NCI-H2171 treated with DMSO at 0.1 percent for 48 hours (cell line): ENCODE data around the gene CACNG7.
A peak's percentile ranks its signal among the peaks of the same experiment; 100 is the strongest.

Experiments used
- DNase-seq: peaks from one replicate; lab custom pipeline; 2025; lab: John Stamatoyannopoulos, UW

Gene CACNG7

DNA sequence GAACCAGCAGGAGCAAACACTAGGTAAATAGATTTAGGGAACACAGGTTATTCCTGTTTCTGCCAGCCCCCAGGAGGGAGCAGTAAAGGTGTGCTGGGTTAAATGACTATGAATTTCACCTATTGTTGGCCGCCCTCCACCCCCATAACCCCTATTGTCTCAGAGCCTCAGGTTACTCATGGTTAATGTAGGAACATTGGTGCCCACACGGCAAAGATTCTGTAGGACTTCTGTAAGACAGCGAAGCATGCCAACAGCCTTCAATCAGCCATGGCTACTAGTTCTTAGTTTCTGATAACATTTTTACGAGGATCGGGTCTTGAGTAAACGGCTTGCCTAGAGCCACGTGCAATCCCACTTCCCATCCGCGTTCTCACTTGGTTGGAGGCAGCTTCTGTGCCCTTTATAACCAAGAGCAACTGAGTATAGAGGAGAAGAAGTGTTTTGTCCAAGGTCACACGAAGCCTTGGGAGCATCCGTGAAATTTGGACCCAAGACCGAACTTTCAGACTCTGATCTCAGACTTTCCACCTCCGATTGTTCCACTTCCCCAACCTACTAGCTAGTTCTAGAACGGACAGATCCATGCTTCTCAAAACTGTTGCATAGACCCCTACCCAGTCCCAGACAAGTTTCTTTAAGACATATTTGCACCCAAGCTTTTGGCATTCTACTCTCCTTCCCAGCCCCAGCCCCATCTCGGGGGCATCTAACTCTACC lies 48.5 kb downstream of the CACNG7 start:
- DNase-seq, result no peak

DNA sequence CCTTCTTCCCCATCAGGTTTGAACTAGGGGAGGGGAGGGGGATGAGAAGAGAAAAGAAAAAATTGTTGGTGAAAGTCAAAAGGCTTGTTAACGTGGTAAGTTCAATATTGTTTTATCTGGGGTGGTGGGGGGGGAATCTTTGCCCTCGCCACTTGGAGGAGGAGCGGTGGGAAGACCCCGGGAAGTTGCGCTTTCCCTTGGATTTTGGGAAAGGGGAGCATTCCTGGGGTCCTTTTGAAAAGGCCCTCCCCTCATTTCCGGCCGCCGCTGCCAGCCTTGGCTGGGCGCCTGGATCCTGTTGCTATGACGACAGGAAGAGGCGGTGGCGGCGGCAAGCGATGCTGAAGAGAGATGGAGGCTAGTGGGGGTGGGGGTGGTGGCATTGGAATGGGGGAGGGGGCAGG lies 49.1 kb downstream of the CACNG7 start:
- DNase-seq, result no peak

DNA sequence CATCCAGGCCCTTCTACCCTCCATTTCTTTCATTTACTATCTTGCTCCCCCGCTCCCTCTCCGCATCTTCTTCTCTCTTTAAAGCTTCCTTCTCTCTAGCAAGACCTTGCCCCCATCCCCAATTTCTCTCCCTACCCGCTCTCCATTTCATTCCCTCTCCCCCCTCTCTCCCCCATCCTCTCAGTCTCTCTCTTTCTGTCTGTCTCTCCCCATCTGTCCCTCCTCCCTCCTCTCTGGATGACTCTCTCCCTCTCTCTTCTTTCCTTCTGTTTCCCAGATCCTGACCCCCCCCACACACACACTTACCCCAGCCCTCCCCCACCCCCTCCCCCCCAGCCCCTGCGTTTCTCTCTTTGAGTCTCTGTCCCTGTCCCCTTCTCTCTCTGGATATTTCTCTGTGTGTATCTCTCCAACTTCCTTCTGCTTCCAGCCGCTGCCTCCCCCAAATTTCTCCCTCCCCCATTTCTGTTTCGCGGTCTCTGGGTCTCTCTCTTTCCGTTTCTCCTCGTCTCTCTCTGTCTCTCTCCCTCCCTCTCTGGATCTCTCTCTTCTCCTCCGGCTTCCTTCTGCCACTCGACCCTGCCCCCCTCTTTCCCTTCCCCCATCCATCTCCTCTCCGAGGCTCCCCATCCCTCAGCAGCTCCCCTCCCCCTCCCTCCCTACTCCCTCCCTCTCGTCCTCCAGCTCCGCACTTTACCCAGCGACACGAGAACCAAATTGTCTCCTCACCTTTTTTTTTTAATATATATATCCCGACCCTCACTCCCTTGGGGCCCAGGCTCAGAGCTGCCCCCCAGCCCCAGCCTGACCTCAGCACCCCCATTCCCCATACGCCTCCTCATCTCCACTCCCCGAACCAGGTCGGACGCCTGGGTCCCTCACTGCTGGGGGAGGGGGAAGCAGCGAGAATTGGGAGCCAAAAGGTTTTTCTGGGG lies 50.0 kb downstream of the CACNG7 start:
- no peak for DNase-seq

GRCh38 chr19:53960187-53960586 lies 51.1 kb downstream of the CACNG7 start:
- DNase-seq, result no peak

GRCh38 chr19:53960886-53961285 lies 51.8 kb downstream of the CACNG7 start:
- DNase-seq, result no peak

- no peak for DNase-seq
Measured at GRCh38 chr19:53961523-53962356, 52.7 kb downstream of the CACNG7 start.

- DNase-seq, result no peak
Measured at GRCh38 chr19:53962887-53963431, 53.9 kb downstream of the CACNG7 start, which contains the start of gene CACNG8. CACNG8 (plus strand) TSS chr19:53962937.

- no peak for DNase-seq
Measured at GRCh38 chr19:53965091-53965490, 56.0 kb downstream of the CACNG7 start.

DNA sequence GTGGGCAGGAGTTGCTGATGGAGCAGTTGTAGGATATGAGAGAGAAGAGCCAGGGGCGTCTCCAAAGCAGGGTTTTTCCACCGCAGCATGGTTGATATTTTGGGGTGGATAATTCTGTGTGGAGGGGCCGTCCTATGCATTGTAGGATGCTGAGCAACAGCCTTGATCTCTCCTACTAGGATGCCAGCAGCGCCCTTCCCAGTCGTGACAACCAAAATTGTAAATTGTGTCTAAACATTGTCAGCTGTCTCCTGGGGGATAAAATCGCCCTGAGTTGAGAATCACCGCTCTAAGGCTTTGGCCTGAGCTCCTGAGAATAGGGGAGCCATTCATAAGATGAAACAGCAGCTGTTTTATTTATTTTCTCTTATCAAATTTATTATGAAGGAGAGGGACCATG lies 57.9 kb downstream of the CACNG7 start:
- DNase-seq, result no peak

GRCh38 chr19:53969366-53969765 lies 60.3 kb downstream of the CACNG7 start:
- no peak for DNase-seq

DNA sequence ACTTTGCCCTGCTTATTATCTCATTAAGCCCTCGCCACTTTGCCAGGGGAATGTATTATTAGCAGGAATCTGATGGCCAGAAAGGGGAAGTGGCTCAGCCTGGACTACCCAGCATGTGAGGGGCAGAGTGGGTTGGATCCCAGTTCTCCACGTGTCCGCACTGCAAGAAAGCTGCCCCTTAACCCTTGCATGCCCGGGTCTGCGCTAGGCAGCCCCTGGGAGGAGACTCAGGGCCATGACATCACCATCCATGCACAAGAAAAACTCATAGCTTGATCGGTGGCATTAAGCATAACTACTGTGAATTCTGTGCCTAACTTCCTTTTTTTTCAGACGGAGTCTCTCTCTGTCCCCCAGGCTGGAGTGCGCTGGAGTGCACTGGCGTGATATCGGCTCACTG lies 62.6 kb downstream of the CACNG7 start:
- DNase-seq, result no peak

GRCh38 chr19:53977429-53977990 lies 68.4 kb downstream of the CACNG7 start:
- DNase-seq, result peak; percentile 65

- DNase-seq, result no peak
Measured at GRCh38 chr19:53977991-53978731, 69.1 kb downstream of the CACNG7 start.

DNA sequence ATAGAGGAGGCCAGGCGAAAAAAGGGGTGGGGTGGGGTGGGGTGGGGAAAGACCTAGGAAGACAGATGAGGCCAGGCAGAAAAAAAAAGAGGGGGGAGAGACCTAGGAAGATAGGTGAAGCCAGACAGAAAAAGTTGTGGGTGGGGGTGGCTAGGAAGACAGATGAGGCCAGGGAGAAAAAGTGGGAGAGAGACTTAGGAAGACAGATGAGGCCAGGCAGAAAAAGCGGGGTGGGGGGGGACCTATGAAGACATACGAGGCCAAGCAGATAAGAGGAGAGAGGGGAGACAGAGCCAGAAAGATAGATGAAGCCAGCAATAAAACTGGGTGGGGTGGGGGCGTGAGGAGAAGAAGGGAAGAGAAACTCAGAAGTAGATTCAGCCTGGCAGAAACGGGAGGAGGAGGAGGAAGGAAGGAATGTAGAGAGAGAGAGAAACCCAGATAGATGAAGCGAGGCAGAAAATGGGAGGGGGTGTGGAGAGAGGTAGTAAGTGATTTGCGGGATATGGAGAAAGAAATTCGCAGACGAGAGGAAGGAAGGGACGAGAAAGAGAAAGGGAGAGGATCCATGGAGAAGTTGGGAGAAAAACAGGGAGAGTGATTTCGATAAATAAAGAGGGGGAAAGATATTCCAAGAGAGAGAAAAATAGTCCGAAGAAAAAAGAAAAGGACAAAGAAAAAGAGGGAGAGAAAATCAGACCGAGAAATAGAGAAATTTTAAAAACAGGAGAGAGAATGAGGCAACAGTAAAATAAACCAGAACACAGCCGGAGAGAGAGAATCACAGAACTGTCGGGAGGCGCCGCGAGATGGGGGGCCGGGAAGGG lies 70.1 kb downstream of the CACNG7 start:
- DNase-seq, result no peak

- no peak for DNase-seq
Measured at GRCh38 chr19:53980539-53981375, 71.7 kb downstream of the CACNG7 start.

GRCh38 chr19:53981376-53981951 lies 72.4 kb downstream of the CACNG7 start:
- no peak for DNase-seq

GRCh38 chr19:53982001-53982451 lies 72.9 kb downstream of the CACNG7 start:
- no peak for DNase-seq

GRCh38 chr19:53982611-53983010 lies 73.5 kb downstream of the CACNG7 start:
- no peak for DNase-seq
